ENCODE data around the gene DYNLT2B. TPM values are rescaled to one million over a fixed set of nuclear protein-coding genes. Genes with fewer than 3 reads are reported as not detected.
"Not testable (repeated sequence)": the region's sequence is repeated elsewhere in the genome, so short reads cannot be mapped to it uniquely, and the experiment has no call there.

DYNLT2B gene
- total RNA-seq, 1 experiment from 2014 or later, result 15.5 TPM

DNA sequence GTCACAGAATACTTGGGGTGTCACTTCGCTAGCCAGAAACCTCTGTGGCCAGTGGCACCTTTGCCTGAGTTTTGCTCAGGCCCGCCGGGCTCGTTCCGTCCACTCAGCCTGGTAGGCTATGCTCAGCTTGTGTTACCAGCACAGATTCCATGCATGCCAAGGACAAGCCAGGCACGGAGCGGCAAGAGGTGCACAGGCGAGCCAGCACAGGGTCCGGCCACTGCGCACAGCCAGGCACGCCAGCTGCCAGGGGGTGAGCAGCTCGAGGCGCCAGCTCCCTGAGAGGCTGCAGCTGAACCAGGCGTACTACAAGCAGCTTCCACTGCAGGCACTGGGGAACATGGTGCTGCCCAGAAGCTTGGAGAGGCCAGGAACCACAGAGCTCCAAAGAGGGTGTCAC, 45.2 kb downstream of the DYNLT2B start:
- DNase-seq (ENCODE audit: low spot score), result no peak

DNA sequence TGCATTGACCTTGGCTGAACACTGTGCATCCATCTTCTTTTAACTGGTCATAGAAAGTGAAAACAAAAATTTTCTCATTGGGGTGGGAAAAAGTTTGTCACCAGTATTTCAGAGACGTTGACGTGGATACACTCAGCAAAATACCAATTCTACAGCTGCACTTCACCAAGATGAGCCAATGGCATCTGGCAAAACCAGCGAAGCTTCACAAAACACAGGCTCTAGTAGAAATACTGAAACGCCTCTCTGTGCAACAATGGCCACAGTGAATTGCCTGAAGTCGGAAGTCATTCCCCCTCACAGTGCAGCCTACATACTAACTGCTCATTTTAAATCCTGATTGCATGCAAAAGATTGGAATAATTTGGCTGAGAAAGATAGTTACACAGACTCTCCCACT, 47.5 kb downstream of the DYNLT2B start:
- DNase-seq (ENCODE audit: low spot score), result no peak

GRCh38 chr3:196268284-196269163, 49.5 kb downstream of the DYNLT2B start:
- DNase-seq (ENCODE audit: low spot score), result no peak

GRCh38 chr3:196263819-196264218, 54.2 kb downstream of the DYNLT2B start:
- no peak for DNase-seq (ENCODE audit: low spot score)

GRCh38 chr3:196260784-196261183, 57.3 kb downstream of the DYNLT2B start:
- DNase-seq (ENCODE audit: low spot score), result no peak

DNA sequence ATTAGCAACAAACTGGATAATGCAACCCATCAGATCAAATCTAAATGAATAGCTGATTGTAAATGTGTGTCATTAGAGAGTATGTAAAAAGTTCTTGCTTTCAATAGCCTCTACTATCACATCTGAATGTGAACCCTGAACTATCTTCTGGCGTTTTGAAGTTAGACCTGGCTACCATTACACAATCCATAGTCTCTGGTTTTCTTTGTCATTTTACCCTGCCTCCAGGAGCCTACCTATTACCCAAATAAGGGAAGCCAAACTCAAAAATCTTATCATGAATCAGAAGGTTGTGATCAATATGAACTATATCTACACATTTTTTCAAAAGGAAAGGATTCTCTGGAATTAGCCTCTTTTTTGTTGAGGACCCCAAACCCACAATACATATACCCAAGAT, 62.3 kb downstream of the DYNLT2B start:
- no peak for DNase-seq (ENCODE audit: low spot score)

GRCh38 chr3:196254376-196255283, 63.4 kb downstream of the DYNLT2B start:
- DNase-seq (ENCODE audit: low spot score), result no peak

DNA sequence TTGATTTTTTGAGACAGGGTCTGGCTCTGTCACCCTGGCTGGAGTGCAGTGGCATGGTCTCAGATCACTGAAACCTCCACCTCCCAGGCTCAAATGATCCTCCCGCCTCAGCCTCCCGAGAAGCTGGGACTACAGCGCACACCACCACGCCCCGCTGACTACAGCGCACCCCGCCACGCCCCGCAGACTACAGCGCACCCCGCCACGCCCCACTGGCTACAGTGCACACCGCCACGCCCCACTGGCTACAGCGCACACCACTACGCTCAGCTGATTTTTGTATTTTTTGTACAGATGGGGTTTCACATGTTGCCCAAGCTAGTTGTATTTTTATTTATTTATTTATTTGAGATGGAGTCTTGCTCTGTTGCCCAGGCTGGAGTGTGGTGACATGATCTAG, 66.1 kb downstream of the DYNLT2B start:
- DNase-seq (ENCODE audit: low spot score), result no peak

GRCh38 chr3:196246612-196247308, 71.3 kb downstream of the DYNLT2B start:
- DNase-seq (ENCODE audit: low spot score), result no peak

GRCh38 chr3:196244166-196244565, 73.9 kb downstream of the DYNLT2B start:
- DNase-seq (ENCODE audit: low spot score), result not testable (repeated sequence)

DNA sequence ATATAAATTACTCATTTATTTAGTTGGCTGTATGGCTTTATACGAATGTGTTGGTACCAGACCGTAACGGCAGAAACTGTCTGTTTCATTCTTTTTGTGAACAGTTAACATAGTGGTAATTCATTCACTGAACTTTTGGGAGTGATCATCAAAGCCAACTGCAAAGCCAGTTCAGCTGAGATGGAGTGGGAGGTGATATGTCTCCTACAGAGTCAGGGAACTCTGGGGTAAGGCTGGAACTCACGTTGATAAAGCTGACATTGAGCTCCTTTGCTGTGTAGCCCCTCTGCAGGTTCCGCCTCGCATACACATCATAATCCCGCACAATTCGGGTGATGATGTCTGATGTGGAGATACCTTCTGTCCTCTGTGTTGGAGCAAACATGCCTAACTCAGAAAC, 76.3 kb downstream of the DYNLT2B start:
- DNase-seq (ENCODE audit: low spot score), result no peak

Small RNA genes lying within 50 kb of the gene (small RNA-seq; reads per million reads assigned to genes)
- not detected for gene AC069257.2
- not detected for gene RNU6-910P

Other genes with a start within 250 kb of the DYNLT2B start
- 234 and 253 TPM in 2 replicates for gene TFRC, start 236.2 kb downstream of the DYNLT2B start, total RNA-seq (2014; rRNA removed; shearing (Covaris generic))
- gene ZDHHC19, start 106.8 kb downstream of the DYNLT2B start, total RNA-seq (2014; rRNA removed; shearing (Covaris generic)), result not detected in 2 replicates
- gene SLC51A, start 101.7 kb downstream of the DYNLT2B start, total RNA-seq (2014; rRNA removed; shearing (Covaris generic)), result 0.26 TPM in 1 of 2 replicates, not detected in the other
- gene PCYT1A, start 30.5 kb downstream of the DYNLT2B start, total RNA-seq (2014; rRNA removed; shearing (Covaris generic)), result 30.6 and 51.8 TPM in 2 replicates
- gene TM4SF19, start 20.1 kb upstream of the DYNLT2B start, total RNA-seq (2014; rRNA removed; shearing (Covaris generic)), result not detected in 2 replicates
- 7.0 and 9.3 TPM in 2 replicates for gene UBXN7, start 114.2 kb upstream of the DYNLT2B start, total RNA-seq (2014; rRNA removed; shearing (Covaris generic))
- gene RNF168, start 185.5 kb upstream of the DYNLT2B start, total RNA-seq (2014; rRNA removed; shearing (Covaris generic)), result 19.4 and 19.5 TPM in 2 replicates
- not detected in 2 replicates for gene SMCO1, start 197.1 kb upstream of the DYNLT2B start, total RNA-seq (2014; rRNA removed; shearing (Covaris generic))

All from HT-29 (cell line).